ENCODE measurements around the gene TAF5L. TPM values are rescaled to one million over a fixed set of nuclear protein-coding genes. Genes with fewer than 3 reads are reported as not detected.
A peak's percentile ranks its signal among the peaks of the same experiment; 100 is the strongest.
"Not testable (repeated sequence)": the region's sequence is repeated elsewhere in the genome, so short reads cannot be mapped to it uniquely, and the experiment has no call there.

TAF5L gene
- total RNA-seq, 6 donors from 2014 or later = 11.0 to 25.5 (median 19.6) TPM

GRCh38 chr1:229600229-229600628 is 25.7 kb downstream of the TAF5L start:
- Histone ChIP-seq H3K36me3 (peaks cover 9 to 33% (median 20%) of the 10 kb centered on the region in 4 donors), H3K9me3 (no peaks in the 10 kb centered on the region), H3K27me3 (no peaks in the 10 kb centered on the region), H3K4me3 (no peak overlapping the region), H3K4me1 (peaks cover 3 to 4% (median 3%) of the 10 kb centered on the region in 4 donors), H3K27ac (no peak overlapping the region)
- DNase-seq (no peak), ATAC-seq (ENCODE audit: low FRiP score in 2 of 2) (no peak)
- WGBS, 2 donors = 93 to 95% methylated on average over 5 of the region's 5 CpGs
- TF ChIP-seq CTCF (IDR thresholded peaks at IDR 0.05) = no peak
- no peak for TF ChIP-seq POLR2AphosphoS5 (IDR thresholded peaks at IDR 0.05)
- TF ChIP-seq POLR2A (IDR thresholded peaks at IDR 0.05) = no peak
- TF ChIP-seq EP300 (IDR thresholded peaks at IDR 0.05) = no peak

- H3K36me3 ChIP-seq = peaks cover 8 to 33% (median 22%) of the 10 kb centered on the region in 4 donors
- DNase-seq = no peak
- H3K27ac ChIP-seq = peak overlapping the region in 2 of 4 donors; percentile 20 to 42
- no peak overlapping the region for H3K4me3 ChIP-seq
- H3K27me3 ChIP-seq = no peaks in the 10 kb centered on the region
- H3K9me3 ChIP-seq = no peaks in the 10 kb centered on the region
- H3K4me1 ChIP-seq = peaks cover 3 to 4% (median 3%) of the 10 kb centered on the region in 4 donors
- ATAC-seq (ENCODE audit: low FRiP score in 2 of 2) = peak in 1 of 2 donors; percentile 80
- TF ChIP-seq POLR2A (IDR thresholded peaks at IDR 0.05) (no peak), POLR2AphosphoS5 (IDR thresholded peaks at IDR 0.05) (no peak), CTCF (IDR thresholded peaks at IDR 0.05) (no peak), EP300 (IDR thresholded peaks at IDR 0.05) (no peak)
- 90 to 97% methylated on average over 3 of the region's 3 CpGs for WGBS, 2 donors
Observed at GRCh38 chr1:229599218-229599954, 26.5 kb downstream of the TAF5L start.

GRCh38 chr1:229597877-229598276 is 28.0 kb downstream of the TAF5L start:
- no peak overlapping the region for H3K4me3 ChIP-seq
- TF ChIP-seq POLR2AphosphoS5 (IDR thresholded peaks at IDR 0.05) (no peak), POLR2A (IDR thresholded peaks at IDR 0.05) (no peak), CTCF (IDR thresholded peaks at IDR 0.05) (no peak)
- peaks cover 8 to 40% (median 29%) of the 10 kb centered on the region in 4 donors for H3K36me3 ChIP-seq
- H3K27me3 ChIP-seq = no peaks in the 10 kb centered on the region
- WGBS, 2 donors = 73 to 75% methylated on average over 3 of the region's 3 CpGs
- no peaks in the 10 kb centered on the region for H3K9me3 ChIP-seq
- ATAC-seq (ENCODE audit: low FRiP score in 2 of 2) (no peak), DNase-seq (no peak)
- peaks cover 3 to 4% (median 3%) of the 10 kb centered on the region in 4 donors for H3K4me1 ChIP-seq
- peak overlapping the region; percentile 49 to 74 (median 61) for H3K27ac ChIP-seq

GRCh38 chr1:229596925-229597699 is 28.8 kb downstream of the TAF5L start:
- H3K4me3 ChIP-seq = no peak overlapping the region
- no peaks in the 10 kb centered on the region for H3K9me3 ChIP-seq
- no peaks in the 10 kb centered on the region for H3K27me3 ChIP-seq
- peaks cover 5 to 38% (median 24%) of the 10 kb centered on the region in 4 donors for H3K36me3 ChIP-seq
- peak overlapping the region; percentile 49 to 74 (median 61) for H3K27ac ChIP-seq
- DNase-seq (peak in 1 of 2 donors; percentile 25), ATAC-seq (ENCODE audit: low FRiP score in 2 of 2) (peak; percentile 58 to 78)
- peak in 1 of 4 donors; percentile 12 for TF ChIP-seq EP300 (IDR thresholded peaks at IDR 0.05)
- no peak for TF ChIP-seq POLR2A (IDR thresholded peaks at IDR 0.05)
- peak in 2 of 6 experiments; percentile 10 to 11 for TF ChIP-seq CTCF (IDR thresholded peaks at IDR 0.05)
- TF ChIP-seq POLR2AphosphoS5 (IDR thresholded peaks at IDR 0.05) = peak in 1 of 2 donors; percentile 57
- peaks cover 3 to 4% (median 3%) of the 10 kb centered on the region in 4 donors for H3K4me1 ChIP-seq
- WGBS, 2 donors = 67 to 72% methylated on average over 7 of the region's 7 CpGs

- H3K4me1 ChIP-seq; H3K4me3 ChIP-seq; ATAC-seq (ENCODE audit: low FRiP score in 2 of 2); DNase-seq; H3K27me3 ChIP-seq; H3K9me3 ChIP-seq: not testable (repeated sequence)
- WGBS, 2 donors = 94 to 100% methylated on average over 7 of the region's 7 CpGs
- Histone ChIP-seq H3K36me3 (peaks cover 0 to 31% (median 20%) of the 10 kb centered on the region in 4 donors), H3K27ac (peak overlapping the region in 1 of 4 donors; percentile 70)
Observed at GRCh38 chr1:229595876-229596275, 30.0 kb downstream of the TAF5L start.
